PC-3 (cell line): ENCODE measurements around the gene ACAP2.

Experiments
- EZH2 ChIP-seq: fragments of 300-600 bp; sonication (generic); IDR thresholded peaks from one replicate; pipeline ENCODE4 v1.6.1; 2017; ENCODE audit warnings: antibody characterized with exemption, mild to moderate bottlenecking, low read length; ENCODE audit not compliant: unreplicated experiment
- EZH2phosphoT487 ChIP-seq: fragments of 300-600 bp; sonication (generic); IDR thresholded peaks from 2 replicates; pipeline ENCODE4 v1.6.1; 2018; ENCODE audit warnings: mild to moderate bottlenecking, antibody characterized with exemption, low read length, borderline replicate concordance
- TF ChIP-seq, protein P1 (sequence below): fragments of 300-600 bp; sonication (generic); conservative IDR thresholded peaks from 2 replicates; pipeline ENCODE4 v1.5.1; 2017; ENCODE audit warnings: antibody characterized with exemption, low read depth, mild to moderate bottlenecking, low read length

- TF ChIP-seq, protein P1, sequence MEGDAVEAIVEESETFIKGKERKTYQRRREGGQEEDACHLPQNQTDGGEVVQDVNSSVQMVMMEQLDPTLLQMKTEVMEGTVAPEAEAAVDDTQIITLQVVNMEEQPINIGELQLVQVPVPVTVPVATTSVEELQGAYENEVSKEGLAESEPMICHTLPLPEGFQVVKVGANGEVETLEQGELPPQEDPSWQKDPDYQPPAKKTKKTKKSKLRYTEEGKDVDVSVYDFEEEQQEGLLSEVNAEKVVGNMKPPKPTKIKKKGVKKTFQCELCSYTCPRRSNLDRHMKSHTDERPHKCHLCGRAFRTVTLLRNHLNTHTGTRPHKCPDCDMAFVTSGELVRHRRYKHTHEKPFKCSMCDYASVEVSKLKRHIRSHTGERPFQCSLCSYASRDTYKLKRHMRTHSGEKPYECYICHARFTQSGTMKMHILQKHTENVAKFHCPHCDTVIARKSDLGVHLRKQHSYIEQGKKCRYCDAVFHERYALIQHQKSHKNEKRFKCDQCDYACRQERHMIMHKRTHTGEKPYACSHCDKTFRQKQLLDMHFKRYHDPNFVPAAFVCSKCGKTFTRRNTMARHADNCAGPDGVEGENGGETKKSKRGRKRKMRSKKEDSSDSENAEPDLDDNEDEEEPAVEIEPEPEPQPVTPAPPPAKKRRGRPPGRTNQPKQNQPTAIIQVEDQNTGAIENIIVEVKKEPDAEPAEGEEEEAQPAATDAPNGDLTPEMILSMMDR, result no peak
- TF ChIP-seq EZH2phosphoT487 (no peak), EZH2 (no peak)
These were observed 217.7 kb downstream of the ACAP2 start for GRCh38 chr3:195224980-195225580.
